ENCODE measurements around the gene TYSND1.
"Not testable (repeated sequence)": the region's sequence is repeated elsewhere in the genome, so short reads cannot be mapped to it uniquely, and the experiment has no call there.

Gene TYSND1

GRCh38 chr10:70146489-70147258 is at the start of gene TYSND1:
TYSND1 (minus strand) TSS chr10:70146700; CDS start chr10:70146586, 114 bp downstream.
- H3K4me3 ChIP-seq (ENCODE audit: low read depth, low read length) = peak within 1 kb of the TSS; percentile 69

GRCh38 chr10:70193391-70193844 is 46.9 kb upstream of the TYSND1 start:
- no peak overlapping the region for H3K4me3 ChIP-seq (ENCODE audit: low read depth, low read length)

- no peak overlapping the region for H3K4me3 ChIP-seq (ENCODE audit: low read depth, low read length)
Observed at GRCh38 chr10:70192326-70192968, 45.9 kb upstream of the TYSND1 start.

- H3K4me3 ChIP-seq (ENCODE audit: low read depth, low read length) = no peak overlapping the region
Observed at GRCh38 chr10:70191972-70192305, 45.4 kb upstream of the TYSND1 start.

GRCh38 chr10:70191161-70191971 is 44.9 kb upstream of the TYSND1 start:
- no peak overlapping the region for H3K4me3 ChIP-seq (ENCODE audit: low read depth, low read length)

GRCh38 chr10:70190581-70190980 is 44.1 kb upstream of the TYSND1 start:
- H3K4me3 ChIP-seq (ENCODE audit: low read depth, low read length) = no peak overlapping the region

- no peak overlapping the region for H3K4me3 ChIP-seq (ENCODE audit: low read depth, low read length)
Observed at GRCh38 chr10:70190102-70190501, 43.6 kb upstream of the TYSND1 start.

- no peak overlapping the region for H3K4me3 ChIP-seq (ENCODE audit: low read depth, low read length)
Observed at GRCh38 chr10:70188768-70189167, 42.3 kb upstream of the TYSND1 start.

- no peak overlapping the region for H3K4me3 ChIP-seq (ENCODE audit: low read depth, low read length)
Observed at GRCh38 chr10:70186571-70186970, 40.1 kb upstream of the TYSND1 start.

- no peak overlapping the region for H3K4me3 ChIP-seq (ENCODE audit: low read depth, low read length)
Observed at GRCh38 chr10:70186090-70186489, 39.6 kb upstream of the TYSND1 start.

- H3K4me3 ChIP-seq (ENCODE audit: low read depth, low read length) = no peak overlapping the region
Observed at GRCh38 chr10:70183304-70183703, 36.8 kb upstream of the TYSND1 start.

- not testable (repeated sequence) for H3K4me3 ChIP-seq (ENCODE audit: low read depth, low read length)
Observed at GRCh38 chr10:70179209-70179608, 32.7 kb upstream of the TYSND1 start.

GRCh38 chr10:70178139-70178725 is 31.7 kb upstream of the TYSND1 start:
- H3K4me3 ChIP-seq (ENCODE audit: low read depth, low read length) = no peak overlapping the region

GRCh38 chr10:70176441-70176840 is 29.9 kb upstream of the TYSND1 start:
- H3K4me3 ChIP-seq (ENCODE audit: low read depth, low read length) = no peak overlapping the region

GRCh38 chr10:70175516-70175915 is 29.0 kb upstream of the TYSND1 start:
- no peak overlapping the region for H3K4me3 ChIP-seq (ENCODE audit: low read depth, low read length)

- no peak overlapping the region for H3K4me3 ChIP-seq (ENCODE audit: low read depth, low read length)
Observed at GRCh38 chr10:70174058-70174741, 27.7 kb upstream of the TYSND1 start.

- peak overlapping the region; percentile 91 for H3K4me3 ChIP-seq (ENCODE audit: low read depth, low read length)
Observed at GRCh38 chr10:70169649-70170364, 23.3 kb upstream of the TYSND1 start.

- peak overlapping the region; percentile 91 for H3K4me3 ChIP-seq (ENCODE audit: low read depth, low read length)
Observed at GRCh38 chr10:70169011-70169410, 22.5 kb upstream of the TYSND1 start.

- H3K4me3 ChIP-seq (ENCODE audit: low read depth, low read length) = no peak overlapping the region
Observed at GRCh38 chr10:70167246-70167645, 20.7 kb upstream of the TYSND1 start.

GRCh38 chr10:70166394-70166793 is 19.9 kb upstream of the TYSND1 start:
- H3K4me3 ChIP-seq (ENCODE audit: low read depth, low read length) = no peak overlapping the region

Data from iPS-11a (cell line).